Ovary (tissue), 3 donors: ENCODE measurements around the gene GALR1.

Experiments
- EP300 ChIP-seq: sonication (generic); formaldehyde crosslinking; IDR thresholded peaks from one replicate; pipeline ENCODE4 v1.6.1; 2017; ENCODE audit warnings: antibody characterized with exemption
- POLR2A ChIP-seq: fragments of 450-650 bp; IDR thresholded peaks from one replicate; pipeline ENCODE4 v1.6.1; 2017; ENCODE audit warnings: antibody characterized with exemption, mild to moderate bottlenecking, moderate library complexity
- TF ChIP-seq, protein P1 (sequence below), 3 donors: fragments of 450-650 bp in 2 of 3; fragments of 200-600 bp in 1 of 3; IDR thresholded peaks; one replicate each; pipeline versions ENCODE4 v1.5.1 to v1.8.0; 2016 to 2022; ENCODE audit warnings: antibody characterized with exemption in 3 of 3, mild to moderate bottlenecking in 1 of 3
- donor health status: DM: no; HTN: no; CAD: no.

DNA sequence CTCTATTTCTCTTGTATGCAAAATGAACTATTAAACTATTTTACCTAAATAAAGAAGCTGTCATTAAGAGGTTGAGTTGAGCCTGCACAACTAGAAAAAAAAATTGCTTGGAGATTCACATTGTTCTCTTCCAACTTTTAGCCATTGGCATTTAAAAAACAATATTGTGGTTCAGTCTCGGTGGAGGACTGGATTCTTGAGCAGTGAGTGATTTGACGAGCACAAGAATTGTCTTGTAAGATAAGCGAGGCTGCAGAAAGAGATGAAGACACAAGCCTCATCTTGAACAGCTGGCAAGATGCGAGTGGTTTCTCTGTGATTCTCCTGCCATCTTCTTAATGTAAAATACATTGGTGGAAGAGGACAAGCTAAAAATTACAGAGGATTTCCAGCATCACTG lies 67.0 kb downstream of the GALR1 start:
- TF ChIP-seq, protein P1, sequence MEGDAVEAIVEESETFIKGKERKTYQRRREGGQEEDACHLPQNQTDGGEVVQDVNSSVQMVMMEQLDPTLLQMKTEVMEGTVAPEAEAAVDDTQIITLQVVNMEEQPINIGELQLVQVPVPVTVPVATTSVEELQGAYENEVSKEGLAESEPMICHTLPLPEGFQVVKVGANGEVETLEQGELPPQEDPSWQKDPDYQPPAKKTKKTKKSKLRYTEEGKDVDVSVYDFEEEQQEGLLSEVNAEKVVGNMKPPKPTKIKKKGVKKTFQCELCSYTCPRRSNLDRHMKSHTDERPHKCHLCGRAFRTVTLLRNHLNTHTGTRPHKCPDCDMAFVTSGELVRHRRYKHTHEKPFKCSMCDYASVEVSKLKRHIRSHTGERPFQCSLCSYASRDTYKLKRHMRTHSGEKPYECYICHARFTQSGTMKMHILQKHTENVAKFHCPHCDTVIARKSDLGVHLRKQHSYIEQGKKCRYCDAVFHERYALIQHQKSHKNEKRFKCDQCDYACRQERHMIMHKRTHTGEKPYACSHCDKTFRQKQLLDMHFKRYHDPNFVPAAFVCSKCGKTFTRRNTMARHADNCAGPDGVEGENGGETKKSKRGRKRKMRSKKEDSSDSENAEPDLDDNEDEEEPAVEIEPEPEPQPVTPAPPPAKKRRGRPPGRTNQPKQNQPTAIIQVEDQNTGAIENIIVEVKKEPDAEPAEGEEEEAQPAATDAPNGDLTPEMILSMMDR (IDR thresholded peaks at IDR 0.05) = no peak
- TF ChIP-seq POLR2A (no peak), EP300 (no peak)
